Bronchial epithelial cell (primary cell): ENCODE measurements around the gene C7orf25. TPM values are rescaled to one million over a fixed set of nuclear protein-coding genes. Genes with fewer than 3 reads are reported as not detected.

ENCODE experiments used
- DNase-seq: peaks from one replicate; pipeline ENCODE4 v3.0.0-alpha.2; 2010; ENCODE audit warnings: low read depth
- FAIRE-seq: peaks from 2 replicates; lab custom pipeline; 2011; peaks lifted over from hg19 to GRCh38; lab: Jason Lieb, UNC
- H3K27me3 ChIP-seq: 2 replicates; pipeline ENCODE4 v1.5.1; 2011; ENCODE audit warnings: low read length; ENCODE audit not compliant: control insufficient read depth, insufficient read depth
- H3K36me3 ChIP-seq: 2 replicates; pipeline ENCODE4 v1.5.1; 2011; ENCODE audit warnings: low read length; ENCODE audit not compliant: control insufficient read depth, insufficient read depth
- H3K4me3 ChIP-seq: 2 replicates; pipeline ENCODE4 v1.5.1; 2011; ENCODE audit warnings: mild to moderate bottlenecking, low read depth, low read length, control low read depth
- total RNA-seq: library from RNA; depleted of rRNA; stranded (reverse); fragments of >200 nt; gene quantifications from 2 replicates; pipeline ENCODE4 v1.2.1, GENCODE V29; 2014
- TF ChIP-seq, protein P1 (sequence below): IDR thresholded peaks from 2 replicates; pipeline ENCODE4 v1.5.1; 2011; ENCODE audit warnings: mild to moderate bottlenecking, moderate library complexity, low read length, control low read depth, inconsistent platforms; ENCODE audit not compliant: insufficient read depth, severe bottlenecking

The C7orf25 gene
- total RNA-seq, 1 donor from 2014 or later: 3.2 TPM

GRCh38 chr7:42940985-42941847 lies 29.3 kb upstream of the C7orf25 start:
- no peak overlapping the region for H3K4me3 ChIP-seq
- FAIRE-seq (peak; percentile 43), DNase-seq (peak; percentile 52)
- peaks cover 2% of the 10 kb centered on the region for H3K36me3 ChIP-seq
- TF ChIP-seq, protein P1, sequence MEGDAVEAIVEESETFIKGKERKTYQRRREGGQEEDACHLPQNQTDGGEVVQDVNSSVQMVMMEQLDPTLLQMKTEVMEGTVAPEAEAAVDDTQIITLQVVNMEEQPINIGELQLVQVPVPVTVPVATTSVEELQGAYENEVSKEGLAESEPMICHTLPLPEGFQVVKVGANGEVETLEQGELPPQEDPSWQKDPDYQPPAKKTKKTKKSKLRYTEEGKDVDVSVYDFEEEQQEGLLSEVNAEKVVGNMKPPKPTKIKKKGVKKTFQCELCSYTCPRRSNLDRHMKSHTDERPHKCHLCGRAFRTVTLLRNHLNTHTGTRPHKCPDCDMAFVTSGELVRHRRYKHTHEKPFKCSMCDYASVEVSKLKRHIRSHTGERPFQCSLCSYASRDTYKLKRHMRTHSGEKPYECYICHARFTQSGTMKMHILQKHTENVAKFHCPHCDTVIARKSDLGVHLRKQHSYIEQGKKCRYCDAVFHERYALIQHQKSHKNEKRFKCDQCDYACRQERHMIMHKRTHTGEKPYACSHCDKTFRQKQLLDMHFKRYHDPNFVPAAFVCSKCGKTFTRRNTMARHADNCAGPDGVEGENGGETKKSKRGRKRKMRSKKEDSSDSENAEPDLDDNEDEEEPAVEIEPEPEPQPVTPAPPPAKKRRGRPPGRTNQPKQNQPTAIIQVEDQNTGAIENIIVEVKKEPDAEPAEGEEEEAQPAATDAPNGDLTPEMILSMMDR: peak; percentile 88
- H3K27me3 ChIP-seq: peaks cover 1% of the 10 kb centered on the region

GRCh38 chr7:42939457-42940240 lies 27.8 kb upstream of the C7orf25 start:
- no peaks in the 10 kb centered on the region for H3K27me3 ChIP-seq
- peaks cover 9% of the 10 kb centered on the region for H3K36me3 ChIP-seq
- no peak overlapping the region for H3K4me3 ChIP-seq
- DNase-seq: no peak
- no peak for FAIRE-seq
- TF ChIP-seq, protein P1: no peak

DNA sequence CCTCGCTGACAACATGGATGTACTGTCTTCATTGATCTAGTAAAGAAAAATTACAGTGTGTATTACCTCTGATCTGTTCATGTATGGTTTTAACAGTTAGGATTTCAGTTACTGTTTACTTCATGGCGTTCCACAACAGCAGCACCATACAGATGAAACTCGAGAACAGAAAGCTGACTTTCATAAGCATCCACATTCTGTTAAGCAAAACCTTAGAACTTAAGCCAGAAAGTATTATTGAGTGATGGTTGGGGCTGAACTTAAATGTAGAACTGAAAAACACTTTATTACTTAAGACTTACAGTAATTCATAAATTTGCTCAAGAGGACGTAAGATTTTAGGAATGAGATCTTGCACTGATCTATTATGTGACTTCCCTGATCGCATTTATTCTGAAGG lies 24.0 kb upstream of the C7orf25 start:
- H3K27me3 ChIP-seq: no peaks in the 10 kb centered on the region
- TF ChIP-seq, protein P1: no peak
- DNase-seq: no peak
- no peak for FAIRE-seq
- no peak overlapping the region for H3K4me3 ChIP-seq
- H3K36me3 ChIP-seq: peaks cover 9% of the 10 kb centered on the region

DNA sequence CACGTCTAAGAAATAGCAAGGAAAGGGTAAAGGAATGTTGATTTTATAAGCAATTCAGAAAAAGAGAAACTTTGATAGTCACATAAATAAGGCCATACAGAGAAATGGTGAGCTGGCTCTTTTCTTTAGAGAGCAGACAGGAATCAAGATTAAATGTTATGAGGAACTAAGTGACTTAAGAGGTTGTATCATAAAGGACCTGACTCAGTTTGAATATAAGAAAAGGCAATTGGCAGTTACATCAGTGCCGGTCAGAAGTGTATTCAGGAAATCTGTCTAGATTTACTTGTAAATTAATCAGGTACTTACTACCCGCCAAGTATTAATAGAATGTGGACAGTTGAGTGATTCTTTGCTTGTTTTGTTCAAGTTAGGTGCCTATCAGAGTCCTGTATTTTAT lies 22.4 kb upstream of the C7orf25 start:
- Histone ChIP-seq H3K4me3 (no peak overlapping the region), H3K27me3 (no peaks in the 10 kb centered on the region), H3K36me3 (peaks cover 9% of the 10 kb centered on the region)
- DNase-seq: no peak
- no peak for FAIRE-seq
- TF ChIP-seq, protein P1: no peak

DNA sequence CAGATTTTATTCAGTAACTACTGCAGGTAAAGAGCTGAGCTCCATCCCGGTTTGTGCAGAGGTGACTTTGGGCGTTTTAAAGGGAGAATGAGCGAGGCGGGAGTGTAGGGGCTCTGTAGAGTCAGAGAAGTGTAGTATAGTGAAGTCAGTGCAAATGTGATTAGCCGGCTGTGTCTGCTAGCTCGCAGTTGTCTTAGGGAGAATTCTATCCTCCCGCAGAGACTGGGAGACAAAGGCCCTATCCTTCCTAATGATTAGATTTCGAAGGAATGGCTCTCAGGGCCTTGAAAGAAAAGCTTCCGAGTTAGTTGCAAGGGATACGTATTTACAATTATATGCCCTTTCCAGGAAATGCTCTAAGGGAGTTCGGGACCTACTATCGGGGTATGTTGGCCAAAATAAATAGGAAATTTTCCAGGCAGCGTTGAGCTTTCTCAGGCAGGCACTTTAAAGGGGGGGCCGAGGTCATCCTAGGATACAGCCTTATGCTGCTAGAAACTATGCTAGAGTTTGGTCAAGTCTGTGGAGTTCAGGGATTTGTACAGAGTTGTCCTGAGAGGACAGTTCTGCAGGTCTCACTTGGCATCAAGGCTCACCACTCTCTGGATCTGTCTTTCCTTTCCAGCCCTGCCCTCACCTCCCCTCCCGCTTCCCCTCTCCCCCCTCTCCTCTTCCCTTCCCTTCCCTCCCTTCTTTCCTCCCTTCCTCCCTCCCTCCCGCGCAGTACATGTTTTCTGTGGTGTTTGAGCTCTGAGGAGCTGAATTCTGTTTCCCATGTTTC lies 21.1 kb upstream of the C7orf25 start:
- Histone ChIP-seq H3K27me3 (no peaks in the 10 kb centered on the region), H3K36me3 (peaks cover 9% of the 10 kb centered on the region), H3K4me3 (peak overlapping the region; percentile 87)
- DNase-seq (no peak), FAIRE-seq (no peak)
- TF ChIP-seq, protein P1: no peak
